Hepatic stellate cell (primary cell): Measurements from ENCODE around the gene AQP2.

Experiments used
- DNase-seq: peaks from one replicate; pipeline ENCODE4 v3.0.0; 2011; ENCODE audit warnings: low spot score

Gene AQP2

DNA sequence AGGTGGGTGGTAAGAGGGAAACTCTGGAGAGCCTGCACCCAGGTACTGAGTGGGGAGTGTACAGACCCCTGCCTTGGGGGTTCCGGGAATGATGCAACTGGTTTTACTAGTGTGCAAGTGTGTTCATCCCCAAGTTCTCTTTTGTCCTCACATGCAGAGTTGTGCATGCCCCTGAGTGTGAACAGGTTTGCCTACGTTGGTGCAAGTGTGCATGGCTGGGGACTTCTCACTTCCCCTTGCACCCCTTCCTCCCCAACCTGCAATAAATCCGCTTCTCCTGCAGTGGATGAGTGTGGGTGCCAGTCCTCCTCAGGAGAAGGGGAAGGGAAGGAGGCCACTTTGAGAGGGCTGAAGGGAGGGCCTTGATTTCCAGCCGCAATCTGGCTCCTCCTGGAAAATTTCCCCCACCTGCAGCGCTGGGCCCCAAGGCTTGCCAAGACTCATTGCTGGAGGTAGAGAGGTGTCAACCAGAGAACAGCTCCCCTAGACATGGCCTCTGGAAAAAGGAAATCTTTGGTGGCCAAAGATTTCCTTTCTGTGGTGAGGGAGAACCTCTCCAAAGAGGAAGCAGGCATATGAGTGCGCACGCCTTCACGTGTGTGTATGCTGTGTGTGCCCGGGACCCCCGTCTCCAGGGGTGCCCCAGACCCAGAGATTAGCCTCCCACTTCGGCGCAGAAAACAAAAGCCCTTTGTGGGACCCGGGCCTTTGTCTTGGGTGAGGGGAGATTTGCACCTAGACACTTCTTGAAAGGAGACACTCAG, 5.5 kb downstream of the AQP2 start:
- no peak for DNase-seq

DNA sequence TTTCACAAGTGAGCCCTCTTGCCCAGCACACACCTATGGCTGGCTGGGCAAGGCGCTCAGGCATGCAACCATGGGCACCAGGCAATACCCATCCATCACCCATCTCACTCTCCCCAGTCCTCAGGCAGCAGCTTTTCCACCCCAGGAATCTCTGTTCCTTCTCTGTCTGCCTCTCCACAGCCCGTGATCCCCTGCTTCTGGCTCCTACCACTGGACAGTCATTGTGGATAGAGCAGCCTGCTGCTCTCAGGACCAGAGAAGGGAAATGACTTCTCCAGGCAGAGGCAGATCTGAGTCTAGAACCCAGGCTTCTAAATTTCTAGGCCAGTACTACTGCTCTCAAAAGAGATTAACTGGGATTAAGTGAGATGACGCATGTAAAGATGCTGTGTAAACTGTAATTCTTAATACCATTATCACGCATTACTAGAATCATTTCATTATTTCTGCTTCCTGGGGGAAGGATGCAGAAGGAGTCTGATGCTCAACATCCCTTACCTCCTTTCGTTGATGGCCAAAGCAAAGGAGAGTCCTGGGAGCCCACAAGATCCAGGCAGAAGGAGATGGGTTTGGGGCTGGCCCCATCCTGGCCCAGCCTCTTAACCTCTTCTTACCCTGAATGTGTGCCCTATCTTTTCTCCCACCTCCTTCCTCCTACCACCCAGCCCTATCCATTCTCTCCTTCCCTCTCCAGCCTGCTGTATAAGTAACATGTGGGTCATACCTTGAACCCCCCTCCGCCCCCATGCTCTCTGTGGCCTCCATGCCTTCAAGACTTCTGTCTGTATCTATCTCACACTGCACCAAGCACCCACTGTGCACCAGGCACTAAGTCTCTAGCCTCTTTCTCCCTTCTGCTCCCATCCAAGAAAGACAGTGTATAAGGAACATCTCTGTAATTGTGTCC, 6.4 kb downstream of the AQP2 start:
- DNase-seq: no peak

DNA sequence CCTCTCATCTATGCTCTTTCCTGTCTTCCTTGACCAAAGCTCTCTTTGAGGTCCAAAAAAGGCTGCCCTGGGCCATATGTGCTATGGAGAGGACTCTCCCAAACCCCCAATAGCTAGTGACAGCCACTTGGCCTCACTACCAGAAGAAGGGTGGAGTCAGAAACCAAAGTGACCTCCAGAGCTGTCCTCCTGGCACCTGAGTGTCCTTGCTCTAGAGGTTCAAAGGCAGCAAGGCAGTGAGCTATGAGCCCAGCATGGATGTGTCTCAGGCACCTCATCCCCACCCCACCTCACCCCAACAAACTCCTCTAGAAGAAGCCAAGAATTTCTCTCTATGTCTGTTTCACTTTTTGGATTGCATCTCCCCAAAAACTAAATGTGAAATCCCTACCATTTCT, 7.0 kb downstream of the AQP2 start:
- no peak for DNase-seq

DNA sequence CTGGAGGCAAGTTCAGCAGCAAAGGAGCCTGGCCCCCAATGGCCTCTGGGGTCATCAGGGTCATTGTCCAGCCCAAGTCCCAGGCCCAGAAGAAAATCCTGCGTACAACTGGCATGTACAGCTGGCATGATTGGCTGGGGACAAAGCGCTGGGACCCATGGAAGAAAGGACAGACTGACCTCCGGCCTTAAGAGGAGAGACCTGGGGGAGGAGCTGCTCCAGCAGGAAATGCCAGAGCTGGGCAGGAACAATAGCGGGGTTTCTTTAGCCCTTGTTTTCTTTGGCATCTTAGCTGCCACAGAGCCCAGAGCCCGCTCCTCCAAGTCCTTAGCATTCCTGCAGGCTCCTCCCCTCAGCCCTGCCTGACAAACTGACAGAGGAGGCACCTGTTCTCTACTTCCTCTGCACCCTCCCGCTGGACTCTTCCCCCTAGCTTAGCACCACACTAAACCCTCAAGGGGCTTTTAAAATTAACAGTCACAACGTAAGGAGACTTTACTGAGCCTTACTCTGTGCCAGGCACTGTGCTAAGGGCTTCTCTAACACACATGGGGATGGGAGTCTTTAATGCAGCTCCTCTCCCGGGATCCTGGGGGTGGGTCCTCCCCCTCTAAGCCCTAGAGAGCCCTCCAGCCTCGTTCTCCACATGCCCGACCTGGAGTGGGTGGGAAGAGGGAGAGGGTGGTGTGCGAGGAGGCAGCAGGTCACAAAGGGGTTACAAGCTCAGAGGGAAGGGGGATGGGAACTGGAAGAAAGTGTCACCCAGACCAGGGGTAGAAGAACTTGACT, 9.3 kb downstream of the AQP2 start:
- DNase-seq: peak; percentile 63

DNA sequence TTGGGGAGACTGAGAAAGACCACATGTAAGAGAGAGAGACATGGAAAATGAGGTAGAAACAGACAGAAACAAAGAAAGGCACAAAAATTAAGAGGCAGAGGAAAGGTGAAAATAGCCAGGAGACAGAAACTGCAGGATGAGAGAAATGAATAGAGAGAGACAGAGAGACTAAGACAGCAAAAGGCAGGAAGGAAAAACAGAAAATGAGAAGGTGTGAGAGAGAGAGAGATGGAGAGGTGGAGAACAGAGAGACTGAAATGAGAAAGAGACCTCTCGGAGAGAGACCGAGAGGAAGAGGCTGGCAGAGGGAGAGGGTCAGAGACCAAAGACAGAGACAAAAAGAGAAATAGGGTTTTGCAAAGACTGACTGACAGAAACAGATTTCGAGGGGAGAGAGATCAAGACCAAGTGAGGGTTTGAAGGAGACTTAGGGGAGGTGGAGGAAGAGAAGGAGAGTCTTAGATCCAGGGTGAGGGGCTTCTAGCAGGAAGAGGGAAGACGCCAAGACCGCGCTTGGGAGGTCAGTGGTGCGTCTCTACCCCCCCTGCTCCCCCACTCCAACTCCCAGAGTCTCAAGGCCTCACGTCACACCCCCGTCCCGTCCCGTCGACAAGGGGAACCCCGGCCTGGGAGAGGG, 10.1 kb downstream of the AQP2 start:
- no peak for DNase-seq

DNA sequence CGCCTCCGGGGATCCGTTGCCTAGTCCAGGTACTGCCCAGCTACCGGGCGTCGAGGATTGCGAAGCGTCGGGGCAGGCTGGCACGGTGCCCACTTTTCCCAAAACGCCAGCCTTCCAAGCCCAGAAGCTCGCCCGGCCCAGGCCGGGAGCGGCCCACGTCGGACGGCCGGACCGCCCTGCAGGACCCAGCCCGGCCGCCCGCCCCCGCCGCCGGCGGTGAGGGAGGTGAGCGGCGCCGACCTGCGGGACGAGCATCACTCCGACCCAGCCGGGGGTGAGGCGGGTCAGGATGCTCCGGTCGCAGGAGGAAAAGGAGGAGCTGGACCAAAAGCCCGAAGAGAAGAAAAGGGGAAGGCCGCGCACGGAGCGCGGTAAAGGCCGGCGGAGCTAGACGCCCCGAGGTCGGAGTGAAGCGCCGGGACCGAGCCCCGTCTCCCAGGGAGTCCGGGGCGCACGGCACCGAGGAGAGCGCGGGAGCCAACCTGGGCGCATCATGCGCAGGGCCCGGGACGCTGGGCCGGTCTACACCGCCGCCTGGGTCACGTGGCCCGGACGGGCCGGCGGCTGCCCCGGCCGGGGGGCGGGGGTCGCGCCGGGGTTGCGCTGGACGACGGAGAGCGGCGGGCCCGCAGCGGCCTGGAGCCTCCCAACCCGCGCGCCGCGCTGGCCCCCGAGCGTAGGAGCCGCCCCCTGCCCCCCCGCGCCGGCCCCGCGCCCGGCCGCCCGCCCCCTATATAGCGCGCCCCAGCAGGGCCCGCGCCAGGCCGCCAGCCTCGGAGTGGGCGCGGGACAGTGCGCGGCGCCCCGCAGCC, 10.8 kb downstream of the AQP2 start, which contains the start of gene AQP5:
Gene AQP5, plus strand, starts transcription at position 762 of the 812 bp plus-strand sequence. CDS start 146 bp downstream, outside the sequence.
- no peak for DNase-seq

DNA sequence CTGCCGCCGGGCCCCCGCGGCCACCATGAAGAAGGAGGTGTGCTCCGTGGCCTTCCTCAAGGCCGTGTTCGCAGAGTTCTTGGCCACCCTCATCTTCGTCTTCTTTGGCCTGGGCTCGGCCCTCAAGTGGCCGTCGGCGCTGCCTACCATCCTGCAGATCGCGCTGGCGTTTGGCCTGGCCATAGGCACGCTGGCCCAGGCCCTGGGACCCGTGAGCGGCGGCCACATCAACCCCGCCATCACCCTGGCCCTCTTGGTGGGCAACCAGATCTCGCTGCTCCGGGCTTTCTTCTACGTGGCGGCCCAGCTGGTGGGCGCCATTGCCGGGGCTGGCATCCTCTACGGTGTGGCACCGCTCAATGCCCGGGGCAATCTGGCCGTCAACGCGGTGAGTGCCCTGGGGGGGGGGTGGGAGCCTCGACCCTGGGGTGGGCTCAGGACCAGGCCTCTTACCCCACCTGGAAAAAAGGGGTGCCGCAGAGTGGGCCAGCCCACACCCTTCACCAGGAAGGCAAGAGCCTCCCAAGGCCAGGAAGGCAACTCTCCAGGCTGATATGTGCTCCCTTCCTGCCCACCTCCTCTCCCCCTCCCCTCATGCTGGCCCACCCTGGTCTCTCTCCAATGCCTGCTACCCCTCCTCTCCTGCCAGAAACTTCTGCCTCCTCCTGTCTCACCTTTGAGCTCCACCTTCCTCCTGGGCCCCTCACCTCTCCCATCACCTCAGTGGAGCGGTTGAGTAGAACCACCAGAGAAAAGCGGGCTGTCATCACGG, 11.6 kb downstream of the AQP2 start:
- DNase-seq: no peak

DNA sequence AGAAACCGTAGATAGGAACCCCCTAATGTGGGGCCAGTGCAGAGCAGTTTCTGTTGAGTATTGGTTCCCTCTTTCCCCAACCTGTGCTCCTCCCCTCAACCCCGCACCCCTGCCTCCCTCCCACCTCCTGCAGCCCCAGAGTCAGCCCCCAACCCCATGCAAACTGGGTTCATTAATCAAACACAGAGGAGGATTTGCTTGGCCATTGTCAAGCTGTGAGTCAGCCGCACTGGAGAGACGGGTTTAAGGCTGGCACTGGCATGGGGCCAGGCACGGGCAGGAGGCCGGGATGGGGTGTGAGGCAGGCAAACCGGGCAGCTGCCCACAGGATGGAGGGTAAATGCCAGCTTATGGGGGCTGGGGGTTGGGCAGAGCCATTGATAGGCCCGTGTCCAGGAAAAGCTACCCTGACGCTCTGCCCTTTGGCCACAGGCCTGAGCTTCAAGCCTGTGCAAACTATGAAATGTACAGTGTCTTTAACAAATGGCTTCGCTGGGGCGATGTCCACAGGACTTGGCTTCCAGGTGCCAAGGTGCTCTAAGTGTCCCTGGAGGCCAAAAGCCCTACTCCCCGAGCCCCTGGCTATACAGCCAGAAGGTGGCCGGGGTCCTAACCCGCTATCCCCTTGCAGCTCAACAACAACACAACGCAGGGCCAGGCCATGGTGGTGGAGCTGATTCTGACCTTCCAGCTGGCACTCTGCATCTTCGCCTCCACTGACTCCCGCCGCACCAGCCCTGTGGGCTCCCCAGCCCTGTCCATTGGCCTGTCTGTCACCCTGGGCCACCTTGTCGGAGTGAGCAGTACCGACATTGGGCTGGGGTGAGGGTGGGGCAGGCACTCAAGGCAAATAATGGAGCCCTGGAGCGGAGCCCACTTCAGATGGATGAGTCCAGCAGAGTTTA, 12.6 kb downstream of the AQP2 start:
- DNase-seq: no peak

DNA sequence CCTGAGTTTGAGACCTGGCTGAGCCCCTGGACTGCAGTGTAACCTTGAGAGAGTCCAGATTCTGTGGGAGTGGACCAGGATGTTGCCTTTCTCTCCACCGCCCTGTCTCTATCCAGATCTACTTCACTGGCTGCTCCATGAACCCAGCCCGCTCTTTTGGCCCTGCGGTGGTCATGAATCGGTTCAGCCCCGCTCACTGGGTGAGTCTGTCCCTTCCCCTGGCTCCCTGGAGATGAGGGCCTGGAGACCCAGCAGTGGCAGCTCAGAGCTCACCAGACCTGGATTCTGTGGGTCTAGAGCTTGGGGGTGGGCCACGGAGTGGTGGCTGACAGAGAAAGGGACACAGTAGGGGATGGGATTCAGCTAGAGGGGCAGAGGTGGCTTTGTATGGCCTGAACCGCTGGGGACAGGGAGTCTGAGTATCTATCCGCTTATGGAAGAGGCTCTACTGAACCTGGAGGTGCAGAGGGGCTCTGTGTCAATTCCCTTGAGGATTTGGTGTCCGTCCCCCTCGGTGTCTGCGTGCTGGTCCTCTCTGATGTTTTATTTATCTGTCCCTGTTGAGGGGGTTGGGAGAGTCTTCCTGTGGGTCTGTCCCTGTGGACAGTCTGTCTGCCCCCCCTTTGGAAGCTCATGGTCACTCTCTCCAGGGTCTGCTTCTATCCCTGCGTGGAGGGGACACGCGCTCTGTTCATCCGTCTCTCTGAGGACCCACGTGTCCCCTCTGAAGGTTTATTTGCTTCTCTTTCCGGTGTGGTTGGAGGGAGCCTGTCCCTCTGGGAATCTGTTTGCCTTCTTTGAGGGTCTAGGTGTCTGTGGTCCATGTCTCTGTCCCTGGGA, 13.7 kb downstream of the AQP2 start:
- DNase-seq: no peak

DNA sequence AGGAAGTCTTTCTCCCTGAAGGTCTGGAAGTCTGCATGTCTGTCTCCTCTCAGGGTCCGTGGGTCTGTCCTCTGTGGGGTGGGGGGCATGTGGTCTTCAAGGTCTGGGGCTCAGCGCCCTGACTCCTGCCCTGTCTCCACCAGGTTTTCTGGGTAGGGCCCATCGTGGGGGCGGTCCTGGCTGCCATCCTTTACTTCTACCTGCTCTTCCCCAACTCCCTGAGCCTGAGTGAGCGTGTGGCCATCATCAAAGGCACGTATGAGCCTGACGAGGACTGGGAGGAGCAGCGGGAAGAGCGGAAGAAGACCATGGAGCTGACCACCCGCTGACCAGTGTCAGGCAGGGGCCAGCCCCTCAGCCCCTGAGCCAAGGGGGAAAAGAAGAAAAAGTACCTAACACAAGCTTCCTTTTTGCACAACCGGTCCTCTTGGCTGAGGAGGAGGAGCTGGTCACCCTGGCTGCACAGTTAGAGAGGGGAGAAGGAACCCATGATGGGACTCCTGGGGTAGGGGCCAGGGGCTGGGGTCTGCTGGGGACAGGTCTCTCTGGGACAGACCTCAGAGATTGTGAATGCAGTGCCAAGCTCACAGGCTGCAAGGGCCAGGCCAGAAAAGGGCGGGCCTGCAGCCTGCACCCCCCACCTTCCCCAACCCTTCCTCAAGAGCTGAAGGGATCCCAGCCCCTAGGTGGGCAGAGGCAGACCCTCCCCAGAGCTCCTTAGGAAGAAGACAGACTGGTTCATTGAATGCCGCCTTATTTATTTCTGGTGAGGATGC, 14.5 kb downstream of the AQP2 start:
- DNase-seq: no peak

DNA sequence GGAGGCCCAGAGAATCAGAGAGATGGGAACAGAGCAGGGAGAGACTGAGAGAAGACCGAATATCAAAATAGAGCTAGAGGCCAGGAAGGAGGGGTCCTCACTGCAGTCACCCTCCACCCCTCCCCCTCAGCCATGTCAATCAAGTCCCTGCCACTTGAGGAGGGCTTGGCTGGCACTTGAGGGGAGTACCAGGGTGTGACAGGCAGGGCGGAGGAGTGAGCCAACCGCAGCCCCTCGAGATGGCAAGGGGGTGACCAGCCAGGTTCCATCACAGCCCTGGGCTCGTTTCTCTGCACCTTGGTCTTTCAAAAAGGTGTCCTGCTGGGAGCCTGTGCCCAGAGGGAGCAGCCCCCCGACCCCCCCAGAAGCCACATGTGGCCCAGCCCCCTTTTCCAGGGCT, 15.3 kb downstream of the AQP2 start:
- no peak for DNase-seq

DNA sequence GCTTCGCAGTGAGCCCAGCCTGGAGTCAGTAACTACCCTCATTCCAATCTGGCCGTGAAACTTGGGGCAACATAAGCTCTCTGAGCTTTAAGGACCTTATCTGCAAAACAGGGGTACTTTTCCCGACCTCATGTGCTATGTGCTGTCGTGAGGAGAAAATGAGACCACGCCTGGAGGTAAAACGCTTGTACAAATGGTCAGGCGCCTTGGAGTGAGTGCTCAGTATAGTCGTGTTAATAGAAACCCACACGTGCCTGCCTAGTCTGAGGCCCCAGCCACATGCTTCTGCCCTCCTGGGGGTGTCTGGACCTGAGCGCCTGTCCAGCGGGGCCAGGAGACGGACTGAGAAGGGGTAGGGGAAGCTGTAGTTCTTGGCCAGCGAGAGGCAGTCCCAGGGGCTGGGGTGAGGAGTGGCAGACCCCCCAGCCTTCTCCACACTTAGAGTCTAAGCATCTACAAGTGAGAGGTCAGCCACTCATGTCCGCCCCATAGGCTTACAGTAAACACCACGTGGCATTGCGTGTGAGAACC, 16.0 kb downstream of the AQP2 start:
- DNase-seq: no peak

DNA sequence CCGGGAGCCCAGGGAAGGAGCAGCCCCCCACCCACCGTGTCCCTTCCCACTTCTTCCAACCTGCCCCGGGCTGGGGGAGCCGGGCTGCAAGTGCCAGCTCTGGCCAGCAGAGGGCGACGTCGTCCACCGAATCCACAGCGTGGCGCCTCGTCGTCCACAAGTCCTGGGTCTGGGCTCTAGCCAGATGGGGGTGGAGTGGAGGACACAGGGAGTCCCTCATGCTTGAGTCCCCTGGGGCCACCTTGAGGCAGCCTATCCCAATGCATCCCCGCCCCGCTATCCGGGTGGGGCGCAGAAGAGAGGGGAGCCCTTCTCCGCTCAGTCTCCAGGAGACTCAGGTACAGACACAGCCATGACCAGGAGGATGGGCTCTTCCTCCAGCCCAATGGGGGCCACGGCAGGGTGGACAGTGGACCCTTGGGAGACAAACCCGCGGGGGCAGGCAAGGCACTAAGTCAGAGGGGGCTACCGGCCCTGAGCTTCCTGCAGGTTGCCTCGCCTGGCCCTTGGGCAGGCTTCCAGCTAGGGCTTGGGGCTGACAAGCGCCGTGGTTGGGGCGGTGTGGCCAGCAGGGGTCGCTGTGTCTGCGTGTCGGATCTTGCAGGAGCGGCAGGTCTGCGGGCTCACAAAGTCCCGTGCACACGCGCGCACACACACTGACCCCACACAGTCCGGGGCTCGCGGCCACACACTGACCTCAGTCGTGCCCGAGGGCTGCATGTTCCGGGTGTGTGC, 16.7 kb downstream of the AQP2 start:
- DNase-seq: peak; percentile 95

DNA sequence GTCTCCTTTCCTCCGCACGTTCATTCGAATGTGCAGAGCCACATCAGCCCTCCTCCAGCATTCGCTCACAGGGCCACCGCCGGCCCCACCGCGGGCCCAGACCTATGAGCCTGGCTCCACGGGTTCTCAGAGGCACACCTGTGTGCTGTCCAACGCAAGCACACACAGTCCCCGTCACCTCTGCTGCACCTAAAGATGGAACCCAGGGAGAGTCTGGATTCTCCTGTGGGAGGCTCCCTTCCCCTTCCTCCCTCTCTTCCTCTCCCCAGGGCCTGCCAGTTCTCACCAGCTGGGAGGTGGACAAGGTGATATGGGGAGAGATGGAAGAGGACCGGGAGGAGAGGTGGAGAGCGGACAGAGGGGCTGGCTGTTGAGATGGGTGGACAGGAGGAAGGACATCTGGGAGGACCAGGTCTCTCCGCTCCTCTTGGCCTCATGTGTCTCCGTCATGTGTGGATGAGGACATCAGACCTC, 17.3 kb downstream of the AQP2 start:
- no peak for DNase-seq

DNA sequence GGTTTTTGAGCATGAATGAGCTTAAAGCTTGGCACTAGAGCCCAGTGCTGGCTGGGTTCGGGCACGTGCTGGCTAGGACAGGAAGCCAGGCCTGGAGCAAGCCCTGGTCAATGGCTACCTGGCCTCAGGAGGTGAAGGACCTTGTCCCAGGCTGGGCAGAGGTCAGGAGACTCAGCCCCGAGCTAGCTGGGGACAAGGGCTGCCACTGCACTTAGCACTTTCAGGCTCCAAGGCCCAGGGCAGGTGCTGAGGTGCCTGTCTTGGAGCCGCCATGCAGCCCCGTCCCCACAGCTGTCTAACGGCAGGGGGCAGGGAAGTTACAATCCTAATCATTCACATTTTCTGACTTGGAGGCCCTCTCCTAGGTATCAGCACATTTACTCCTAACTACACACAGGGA, 17.9 kb downstream of the AQP2 start:
- no peak for DNase-seq

DNA sequence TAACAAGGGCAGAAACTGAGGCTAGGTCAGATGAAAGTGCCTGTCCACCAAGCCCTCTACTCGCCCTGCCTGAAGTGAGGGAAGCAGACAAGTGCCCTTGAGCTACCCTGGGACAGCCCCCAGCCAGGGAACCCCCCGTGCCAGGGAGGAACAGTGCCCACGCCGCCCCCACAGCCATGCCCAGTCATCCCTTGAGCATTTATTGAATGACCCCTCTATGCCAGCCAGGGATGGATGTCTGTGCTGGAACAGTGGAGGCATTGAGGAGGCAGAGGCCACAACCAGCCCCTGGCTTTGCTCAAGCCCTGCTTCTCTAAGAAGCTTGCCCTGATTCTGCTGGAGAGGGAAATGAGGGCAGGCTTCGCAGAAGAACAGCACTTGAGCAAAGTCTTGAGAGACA, 18.5 kb downstream of the AQP2 start:
- DNase-seq: no peak
